A673 (cell line): ENCODE measurements around the gene SWT1. TPM values are rescaled to one million over a fixed set of nuclear protein-coding genes. Genes with fewer than 3 reads are reported as not detected.

Experiments used
- BruUV-seq: library from RNA; stranded (reverse); fragments of 400-500 nt; replicated peaks from 2 replicates; lab custom pipeline; 2021; lab: Mats Ljungman, UMichigan
- CTCF ChIA-PET: fragments of 300-600 bp; sonication (Branson Sonifier 250); formaldehyde crosslinking; loops from one replicate; lab custom pipeline; 2022; ENCODE audit warnings: antibody characterized with exemption; lab: Charles Lee
- POLR2A ChIA-PET: fragments of 300-600 bp; sonication (Branson Sonifier 250); formaldehyde crosslinking; loops from one replicate; lab custom pipeline; 2022; ENCODE audit warnings: antibody characterized with exemption; ENCODE audit not compliant: low non-redundant PET; lab: Charles Lee
- DNase-seq: peaks from one replicate; pipeline ENCODE4 v3.0.0-alpha.2; 2015; ENCODE audit warnings: low spot score
- H3K27ac ChIP-seq: fragments of 200-600 bp; sonication (generic); 2 replicates; pipeline ENCODE4 v1.5.1; 2016; ENCODE audit warnings: mixed run types, low read depth, mild to moderate bottlenecking, mixed read lengths, antibody characterized with exemption, low read length; ENCODE audit not compliant: poor library complexity, severe bottlenecking
- H3K27me3 ChIP-seq: fragments of 200-600 bp; sonication (generic); replicated peaks from 2 replicates; pipeline ENCODE4 v1.6.1; 2017; ENCODE audit warnings: mixed run types, low read depth, mild to moderate bottlenecking, mixed read lengths, antibody characterized with exemption, low read length; ENCODE audit not compliant: insufficient read depth, poor library complexity
- H3K36me3 ChIP-seq: fragments of 200-600 bp; sonication (generic); 2 replicates; pipeline ENCODE4 v1.6.1; 2016; ENCODE audit warnings: mixed run types, mild to moderate bottlenecking, mixed read lengths, antibody characterized with exemption, low read length; ENCODE audit not compliant: insufficient read depth, poor library complexity, severe bottlenecking
- H3K4me1 ChIP-seq: fragments of 200-600 bp; sonication (generic); 2 replicates; pipeline ENCODE4 v1.6.1; 2017; ENCODE audit warnings: mixed run types, mild to moderate bottlenecking, mixed read lengths, antibody characterized with exemption, low read length; ENCODE audit not compliant: insufficient read depth, poor library complexity, severe bottlenecking
- H3K4me3 ChIP-seq: fragments of 200-600 bp; sonication (generic); 2 replicates; pipeline ENCODE4 v1.5.1; 2016; ENCODE audit warnings: low read depth, mixed run types, mild to moderate bottlenecking, mixed read lengths, low read length; ENCODE audit not compliant: poor library complexity, severe bottlenecking
- H3K9me3 ChIP-seq: fragments of 200-600 bp; sonication (generic); 2 replicates; pipeline ENCODE4 v1.6.1; 2016; ENCODE audit warnings: mixed run types, low read depth, mild to moderate bottlenecking, mixed read lengths, antibody characterized with exemption, low read length; ENCODE audit not compliant: poor library complexity, severe bottlenecking
- CTCF ChIP-seq: fragments of 300-800, 200-600 bp; sonication (generic); conservative IDR thresholded peaks from 2 replicates; pipeline ENCODE4 v1.5.1; 2017; ENCODE audit warnings: low read depth, mild to moderate bottlenecking, antibody characterized with exemption, low read length, moderate library complexity, mixed read lengths
- EZH2 ChIP-seq: fragments of 200-600 bp; sonication (generic); IDR thresholded peaks from 2 replicates; pipeline ENCODE4 v1.6.1; 2017; ENCODE audit warnings: borderline replicate concordance, low read depth, mild to moderate bottlenecking, mixed read lengths, antibody characterized with exemption, low read length; ENCODE audit not compliant: poor library complexity, severe bottlenecking
- intact Hi-C: fragments of 100-400 bp; cut with micrococcal nuclease; formaldehyde crosslinking; loops from one replicate; pipeline ENCODE4 v1.10.0; 2022; ENCODE audit not compliant: unreplicated experiment
- total RNA-seq: library from RNA; stranded (reverse); gene quantifications from 2 replicates; pipeline ENCODE4 v1.2.3, GENCODE V29; 2021

Gene SWT1
- total RNA-seq, 1 experiment from 2014 or later = 3.3 TPM

GRCh38 chr1:185224132-185224531 is 67.2 kb downstream of the SWT1 start:
- POLR2A ChIA-PET = no interaction called here
- H3K27me3 ChIP-seq = no peaks in the 10 kb centered on the region
- TF ChIP-seq CTCF = no peak
- TF ChIP-seq EZH2 = no peak
- no peak overlapping the region for H3K27ac ChIP-seq
- CTCF ChIA-PET = no interaction called here
- intact Hi-C loops = no loop called here
- DNase-seq = no peak
- BruUV-seq = no TSS peak
- no peaks in the 10 kb centered on the region for H3K4me1 ChIP-seq
- H3K36me3 ChIP-seq = no peaks in the 10 kb centered on the region
- H3K4me3 ChIP-seq = no peak overlapping the region
- peaks cover 17% of the 10 kb centered on the region for H3K9me3 ChIP-seq

- BruUV-seq = no TSS peak
- H3K4me1 ChIP-seq = peaks cover 3% of the 10 kb centered on the region
- no peak overlapping the region for H3K4me3 ChIP-seq
- peaks cover 17% of the 10 kb centered on the region for H3K9me3 ChIP-seq
- no peaks in the 10 kb centered on the region for H3K27me3 ChIP-seq
- H3K36me3 ChIP-seq = no peaks in the 10 kb centered on the region
- intact Hi-C loops = no loop called here
- H3K27ac ChIP-seq = no peak overlapping the region
- DNase-seq = no peak
- CTCF ChIA-PET = no interaction called here
- TF ChIP-seq CTCF = no peak
- no peak for TF ChIP-seq EZH2
- POLR2A ChIA-PET = no interaction called here
Measured at GRCh38 chr1:185227161-185227560, 70.2 kb downstream of the SWT1 start.

- BruUV-seq = no TSS peak
- no peaks in the 10 kb centered on the region for H3K36me3 ChIP-seq
- H3K27me3 ChIP-seq = no peaks in the 10 kb centered on the region
- no peak for DNase-seq
- intact Hi-C loops = no loop called here
- ChIA-PET CTCF (no interaction called here), POLR2A (no interaction called here)
- peaks cover 3% of the 10 kb centered on the region for H3K4me1 ChIP-seq
- no peak overlapping the region for H3K4me3 ChIP-seq
- no peak overlapping the region for H3K27ac ChIP-seq
- TF ChIP-seq EZH2 (no peak), CTCF (no peak)
- H3K9me3 ChIP-seq = peaks cover 9% of the 10 kb centered on the region
Measured at GRCh38 chr1:185228979-185229378, 72.0 kb downstream of the SWT1 start.
